Measurements from ENCODE around the gene CYP2W1.
"Not testable (repeated sequence)": the region's sequence is repeated elsewhere in the genome, so short reads cannot be mapped to it uniquely, and the experiment has no call there.

CYP2W1 gene

GRCh38 chr7:1028775-1029636 lies 46.0 kb downstream of the CYP2W1 start:
- peak; percentile 95 for DNase-seq (ENCODE audit: low spot score)

- no peak for DNase-seq (ENCODE audit: low spot score)
Measured at GRCh38 chr7:1029637-1030443, 46.9 kb downstream of the CYP2W1 start.

GRCh38 chr7:1030444-1031070 lies 47.6 kb downstream of the CYP2W1 start:
- DNase-seq (ENCODE audit: low spot score) = no peak

- DNase-seq (ENCODE audit: low spot score) = no peak
Measured at GRCh38 chr7:1031716-1032455, 48.9 kb downstream of the CYP2W1 start.

- no peak for DNase-seq (ENCODE audit: low spot score)
Measured at GRCh38 chr7:1032536-1033181, 49.7 kb downstream of the CYP2W1 start.

GRCh38 chr7:1033546-1034145 lies 50.7 kb downstream of the CYP2W1 start:
- no peak for DNase-seq (ENCODE audit: low spot score)

- DNase-seq (ENCODE audit: low spot score) = not testable (repeated sequence)
Measured at GRCh38 chr7:1034769-1035168, 51.8 kb downstream of the CYP2W1 start.

GRCh38 chr7:1036164-1036928 lies 53.4 kb downstream of the CYP2W1 start:
- DNase-seq (ENCODE audit: low spot score) = not testable (repeated sequence)

Data from GM03348 (cell line).